Measurements from ENCODE around the gene SEC23B.

SEC23B gene

GRCh38 chr20:18527339-18527738 is 19.6 kb downstream of the SEC23B start:
- DNase-seq (ENCODE audit: insufficient read length, low spot score) (no peak), FAIRE-seq (no peak)
- no peak for TF ChIP-seq CTCF (IDR thresholded peaks at IDR 0.05; ENCODE audit: insufficient read depth, missing control alignments)

- FAIRE-seq (no peak), DNase-seq (ENCODE audit: insufficient read length, low spot score) (no peak)
- no peak for TF ChIP-seq CTCF (IDR thresholded peaks at IDR 0.05; ENCODE audit: insufficient read depth, missing control alignments)
Measured at GRCh38 chr20:18527836-18528235, 20.1 kb downstream of the SEC23B start.

- TF ChIP-seq CTCF (IDR thresholded peaks at IDR 0.05; ENCODE audit: insufficient read depth, missing control alignments) = no peak
- DNase-seq (ENCODE audit: insufficient read length, low spot score) = no peak
- FAIRE-seq = no peak
Measured at GRCh38 chr20:18529041-18529440, 21.3 kb downstream of the SEC23B start.

- no peak for FAIRE-seq
- TF ChIP-seq CTCF (IDR thresholded peaks at IDR 0.05; ENCODE audit: insufficient read depth, missing control alignments) = no peak
- no peak for DNase-seq (ENCODE audit: insufficient read length, low spot score)
Measured at GRCh38 chr20:18532626-18533025, 24.9 kb downstream of the SEC23B start.

GRCh38 chr20:18533491-18533890 is 25.8 kb downstream of the SEC23B start:
- FAIRE-seq = no peak
- TF ChIP-seq CTCF (IDR thresholded peaks at IDR 0.05; ENCODE audit: insufficient read depth, missing control alignments) = no peak
- DNase-seq (ENCODE audit: insufficient read length, low spot score) = no peak

DNA sequence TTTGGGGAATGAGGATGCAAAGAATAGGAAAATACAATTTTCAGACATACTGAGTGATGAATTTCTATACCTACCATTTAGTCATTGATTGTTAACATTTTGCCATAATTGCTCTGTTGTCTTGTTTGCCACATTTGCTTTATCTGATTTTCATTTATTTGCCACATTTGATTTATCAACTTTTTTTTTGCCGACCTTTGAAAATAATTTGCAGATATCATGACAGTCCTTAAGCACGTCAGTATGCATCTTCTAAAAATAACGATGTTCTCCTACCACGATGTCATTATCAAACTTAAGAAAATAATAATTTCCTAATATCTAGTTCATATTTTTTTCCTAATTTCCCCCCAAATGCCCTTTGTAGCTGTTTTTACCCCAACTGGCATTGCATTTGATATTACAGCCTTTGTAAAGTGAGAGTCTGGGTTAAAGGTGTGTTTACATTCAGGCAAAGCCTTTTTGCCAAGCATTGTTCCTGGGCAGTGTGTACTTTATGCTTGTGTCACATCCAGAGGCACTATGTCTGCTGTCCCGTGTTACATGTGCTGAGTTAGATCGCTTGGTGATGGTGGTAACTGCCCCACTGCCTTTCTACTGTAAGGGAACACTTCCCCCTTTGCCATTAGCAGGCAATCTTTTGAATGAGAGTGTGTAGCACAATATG is 26.4 kb downstream of the SEC23B start:
- no peak for TF ChIP-seq CTCF (IDR thresholded peaks at IDR 0.05; ENCODE audit: insufficient read depth, missing control alignments)
- FAIRE-seq (no peak), DNase-seq (ENCODE audit: insufficient read length, low spot score) (no peak)

DNA sequence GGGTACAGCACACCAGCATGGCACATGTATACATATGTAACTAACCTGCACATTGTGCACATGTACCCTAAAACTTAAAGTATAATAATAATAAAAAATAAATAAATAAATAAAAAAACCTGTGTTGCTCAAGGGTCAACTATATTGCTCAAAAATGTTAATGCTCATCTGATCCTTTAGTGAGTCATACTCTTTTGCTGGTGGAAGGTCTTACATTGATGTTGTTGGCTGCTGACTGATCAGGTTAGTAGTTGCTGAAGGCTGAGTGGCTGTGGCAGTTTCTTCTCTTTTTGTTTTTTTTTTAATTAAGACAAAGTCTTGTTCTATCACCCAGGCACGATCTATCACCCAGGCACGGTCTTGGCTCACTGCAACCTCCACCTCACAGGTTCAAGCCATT is 29.9 kb downstream of the SEC23B start:
- no peak for FAIRE-seq
- DNase-seq (ENCODE audit: insufficient read length, low spot score) = no peak
- no peak for TF ChIP-seq CTCF (IDR thresholded peaks at IDR 0.05; ENCODE audit: insufficient read depth, missing control alignments)
